ENCODE results near the gene EEFSEC. TPM values are rescaled to one million over a fixed set of nuclear protein-coding genes. Genes with fewer than 3 reads are reported as not detected.

The EEFSEC gene
- total RNA-seq, 6 donors from 2014 or later = 14.9 to 38.8 (median 17.9) TPM

DNA sequence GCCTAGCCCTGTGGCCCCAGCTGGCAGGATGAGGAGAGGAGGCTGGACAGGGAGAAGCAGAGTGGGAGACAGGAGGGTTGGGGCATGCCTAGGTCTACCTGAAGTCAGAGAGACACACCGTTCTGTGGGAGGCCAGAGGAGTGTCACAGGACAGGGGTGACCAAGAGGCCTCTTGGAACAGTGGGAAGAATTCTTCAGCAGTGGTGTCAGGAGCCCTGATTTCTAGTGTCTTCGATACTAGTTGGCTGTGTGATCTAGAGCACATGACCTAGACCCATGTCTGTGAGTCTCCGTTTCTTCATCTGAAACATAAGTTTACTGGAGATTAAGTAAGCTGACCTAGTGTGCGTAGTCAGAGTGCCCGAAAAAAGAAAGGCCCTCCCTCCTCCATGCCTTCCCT is 92.2 kb downstream of the EEFSEC start:
- Histone ChIP-seq H3K27ac (no peak overlapping the region), H3K9me3 (no peaks in the 10 kb centered on the region), H3K27me3 (no peaks in the 10 kb centered on the region), H3K36me3 (peaks cover 0 to 17% (median 12%) of the 10 kb centered on the region in 4 donors), H3K4me3 (no peak overlapping the region), H3K4me1 (no peaks in the 10 kb centered on the region)
- WGBS, 2 donors = 74 to 78% methylated on average over 5 of the region's 5 CpGs
- TF ChIP-seq EP300 (IDR thresholded peaks at IDR 0.05) = no peak
- TF ChIP-seq, protein P1, sequence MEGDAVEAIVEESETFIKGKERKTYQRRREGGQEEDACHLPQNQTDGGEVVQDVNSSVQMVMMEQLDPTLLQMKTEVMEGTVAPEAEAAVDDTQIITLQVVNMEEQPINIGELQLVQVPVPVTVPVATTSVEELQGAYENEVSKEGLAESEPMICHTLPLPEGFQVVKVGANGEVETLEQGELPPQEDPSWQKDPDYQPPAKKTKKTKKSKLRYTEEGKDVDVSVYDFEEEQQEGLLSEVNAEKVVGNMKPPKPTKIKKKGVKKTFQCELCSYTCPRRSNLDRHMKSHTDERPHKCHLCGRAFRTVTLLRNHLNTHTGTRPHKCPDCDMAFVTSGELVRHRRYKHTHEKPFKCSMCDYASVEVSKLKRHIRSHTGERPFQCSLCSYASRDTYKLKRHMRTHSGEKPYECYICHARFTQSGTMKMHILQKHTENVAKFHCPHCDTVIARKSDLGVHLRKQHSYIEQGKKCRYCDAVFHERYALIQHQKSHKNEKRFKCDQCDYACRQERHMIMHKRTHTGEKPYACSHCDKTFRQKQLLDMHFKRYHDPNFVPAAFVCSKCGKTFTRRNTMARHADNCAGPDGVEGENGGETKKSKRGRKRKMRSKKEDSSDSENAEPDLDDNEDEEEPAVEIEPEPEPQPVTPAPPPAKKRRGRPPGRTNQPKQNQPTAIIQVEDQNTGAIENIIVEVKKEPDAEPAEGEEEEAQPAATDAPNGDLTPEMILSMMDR (IDR thresholded peaks at IDR 0.05) = no peak
- no peak for TF ChIP-seq POLR2AphosphoS5 (IDR thresholded peaks at IDR 0.05)
- no peak for TF ChIP-seq POLR2A (IDR thresholded peaks at IDR 0.05)
- DNase-seq (no peak), ATAC-seq (ENCODE audit: low FRiP score in 2 of 2) (no peak)

DNA sequence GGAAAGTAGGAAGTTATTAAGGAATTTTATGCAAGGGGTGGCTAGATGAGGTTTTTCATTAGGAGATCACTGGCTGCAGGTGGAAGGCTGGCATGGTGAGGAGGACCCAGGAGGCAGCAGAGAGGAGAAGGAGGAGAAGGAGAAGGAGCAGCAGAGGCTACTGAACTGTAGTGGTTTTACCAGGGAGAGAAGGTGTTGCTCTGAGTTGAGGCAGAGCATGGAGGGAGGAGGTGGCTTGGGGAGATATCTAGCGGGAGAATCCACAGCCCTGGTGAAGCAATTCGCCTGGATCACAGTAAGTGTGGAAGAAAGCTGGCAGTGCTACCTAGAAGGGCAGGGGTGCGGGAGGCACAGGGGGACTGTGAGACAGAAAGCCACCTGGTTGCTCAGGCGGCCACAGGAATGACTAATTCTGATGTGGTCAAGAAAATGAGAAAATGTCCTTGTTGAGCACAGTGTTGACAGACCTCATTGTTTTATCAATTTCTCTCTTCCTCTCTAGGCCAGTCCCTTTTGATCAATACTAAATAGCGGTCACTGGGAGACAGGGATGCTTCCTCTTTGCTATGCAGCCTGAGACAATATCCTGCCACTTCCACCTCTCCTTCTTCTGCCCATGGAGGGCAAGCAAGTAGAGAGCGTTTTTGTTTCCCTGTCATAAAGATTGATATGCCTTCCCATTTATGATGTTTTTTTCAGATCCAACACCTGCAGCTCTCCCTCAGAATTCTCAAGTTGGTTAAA is 94.6 kb downstream of the EEFSEC start:
- no peak for ATAC-seq (ENCODE audit: low FRiP score in 2 of 2)
- peaks cover 0 to 17% (median 12%) of the 10 kb centered on the region in 4 donors for H3K36me3 ChIP-seq
- 82 to 88% methylated on average over 6 of the region's 6 CpGs for WGBS, 2 donors
- no peak overlapping the region for H3K27ac ChIP-seq
- no peaks in the 10 kb centered on the region for H3K4me1 ChIP-seq
- TF ChIP-seq, protein P1 (IDR thresholded peaks at IDR 0.05) = no peak
- TF ChIP-seq EP300 (IDR thresholded peaks at IDR 0.05) (no peak), POLR2A (IDR thresholded peaks at IDR 0.05) (no peak)
- no peaks in the 10 kb centered on the region for H3K9me3 ChIP-seq
- no peak for DNase-seq
- H3K27me3 ChIP-seq = no peaks in the 10 kb centered on the region
- no peak overlapping the region for H3K4me3 ChIP-seq

DNA sequence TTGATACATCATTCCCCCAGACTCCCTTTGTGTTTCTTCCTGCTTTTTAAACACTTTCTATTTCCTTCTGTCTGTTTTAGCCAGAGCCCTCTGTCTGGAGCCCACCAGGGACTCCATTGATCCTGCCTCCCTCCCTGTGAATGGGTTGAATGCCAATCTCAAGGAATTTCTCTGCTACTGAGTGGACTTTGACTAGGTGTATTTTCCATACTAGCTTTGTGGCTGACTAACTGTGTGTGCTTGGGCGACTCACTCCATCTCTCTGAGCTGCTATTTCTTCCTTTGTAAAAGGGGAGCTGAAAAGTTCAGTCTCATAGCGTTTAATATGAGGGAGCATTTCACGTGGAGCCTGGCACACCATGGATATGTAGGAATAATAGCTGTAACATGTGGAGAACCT is 98.8 kb downstream of the EEFSEC start:
- DNase-seq (no peak), ATAC-seq (ENCODE audit: low FRiP score in 2 of 2) (no peak)
- TF ChIP-seq EP300 (IDR thresholded peaks at IDR 0.05) (no peak), POLR2AphosphoS5 (IDR thresholded peaks at IDR 0.05) (no peak), POLR2A (IDR thresholded peaks at IDR 0.05) (no peak)
- TF ChIP-seq, protein P1 (IDR thresholded peaks at IDR 0.05) = no peak
- H3K27me3 ChIP-seq = no peaks in the 10 kb centered on the region
- no peak overlapping the region for H3K4me3 ChIP-seq
- H3K27ac ChIP-seq = no peak overlapping the region
- H3K36me3 ChIP-seq = peaks cover 0 to 12% (median 6%) of the 10 kb centered on the region in 4 donors
- 92 to 93% methylated on average over 3 of the region's 3 CpGs for WGBS, 2 donors
- H3K9me3 ChIP-seq = no peaks in the 10 kb centered on the region
- H3K4me1 ChIP-seq = no peaks in the 10 kb centered on the region

DNA sequence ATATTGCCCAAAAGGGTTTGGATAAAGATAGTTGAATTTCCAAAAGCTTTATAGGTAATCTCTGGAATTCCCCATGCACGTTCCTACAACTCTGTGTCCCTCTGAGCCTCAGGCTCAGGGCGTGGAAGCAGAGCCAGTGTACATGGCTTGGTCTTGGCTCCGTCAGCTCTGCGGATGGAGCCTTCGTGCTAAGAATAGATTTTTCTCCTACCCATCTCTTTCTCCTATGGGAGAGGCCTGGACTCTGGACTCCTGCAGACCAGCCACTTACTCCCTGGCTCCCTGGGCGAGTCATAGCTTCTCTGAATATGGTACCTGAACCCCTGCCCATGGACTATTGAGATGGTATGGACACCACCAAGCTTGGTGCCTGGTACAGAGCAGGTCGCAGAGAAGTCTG is 99.9 kb downstream of the EEFSEC start:
- no peaks in the 10 kb centered on the region for H3K27me3 ChIP-seq
- H3K4me1 ChIP-seq = no peaks in the 10 kb centered on the region
- H3K4me3 ChIP-seq = no peak overlapping the region
- no peak for DNase-seq
- no peak overlapping the region for H3K27ac ChIP-seq
- no peak for ATAC-seq (ENCODE audit: low FRiP score in 2 of 2)
- TF ChIP-seq POLR2AphosphoS5 (IDR thresholded peaks at IDR 0.05) (no peak), EP300 (IDR thresholded peaks at IDR 0.05) (no peak), POLR2A (IDR thresholded peaks at IDR 0.05) (no peak)
- TF ChIP-seq, protein P1 (IDR thresholded peaks at IDR 0.05) = no peak
- 93 to 96% methylated on average over 7 of the region's 7 CpGs for WGBS, 2 donors
- H3K9me3 ChIP-seq = no peaks in the 10 kb centered on the region
- H3K36me3 ChIP-seq = peaks cover 0 to 1% (median under 1%) of the 10 kb centered on the region in 4 donors

DNA sequence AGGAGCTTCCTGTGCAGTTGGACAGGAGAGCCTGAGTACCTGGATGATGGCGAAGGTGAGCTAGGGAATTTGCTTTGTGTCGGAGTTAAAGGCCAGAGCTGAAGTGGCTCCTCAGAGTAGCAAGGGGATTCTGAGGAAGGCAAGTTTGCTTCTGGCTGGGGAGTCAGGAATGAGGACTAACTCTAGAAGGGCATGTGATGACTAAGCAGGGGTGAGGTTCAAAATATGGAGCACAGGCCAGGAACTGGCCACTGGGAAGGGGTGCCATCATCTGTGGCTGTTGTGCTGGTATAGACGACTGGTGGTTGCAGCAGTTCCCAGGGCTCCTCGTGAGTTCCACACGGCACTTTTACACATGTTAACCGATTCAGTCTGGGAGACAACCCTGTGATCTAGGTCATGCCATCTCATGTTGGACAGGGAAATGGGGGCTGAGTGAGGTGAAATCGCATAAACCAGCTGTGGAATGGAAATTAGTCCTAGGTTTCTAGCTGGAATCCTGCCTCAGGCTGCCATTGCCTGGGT is 100.8 kb downstream of the EEFSEC start:
- Histone ChIP-seq H3K36me3 (no peaks in the 10 kb centered on the region), H3K27me3 (no peaks in the 10 kb centered on the region), H3K4me1 (no peaks in the 10 kb centered on the region), H3K27ac (no peak overlapping the region), H3K9me3 (no peaks in the 10 kb centered on the region), H3K4me3 (no peak overlapping the region)
- 96 to 99% methylated on average over 7 of the region's 7 CpGs for WGBS, 2 donors
- TF ChIP-seq POLR2A (IDR thresholded peaks at IDR 0.05) (no peak), EP300 (IDR thresholded peaks at IDR 0.05) (no peak), POLR2AphosphoS5 (IDR thresholded peaks at IDR 0.05) (no peak)
- TF ChIP-seq, protein P1 (IDR thresholded peaks at IDR 0.05) = no peak
- no peak for DNase-seq
- ATAC-seq (ENCODE audit: low FRiP score in 2 of 2) = no peak
